Sigmoid colon (tissue), 7 donors: ENCODE data around the gene RPTOR. TPM values are rescaled to one million over a fixed set of nuclear protein-coding genes. Genes with fewer than 3 reads are reported as not detected.

Experiments
- DNase-seq: peaks from one replicate; pipeline ENCODE4 v3.0.0-alpha.2; 2019
- H3K27ac ChIP-seq, 4 donors: fragments of 200-600 bp; sonication (generic); one replicate each; pipeline ENCODE4 v1.5.1; 2016 to 2019; ENCODE audit warnings: mild to moderate bottlenecking in 1 of 4
- H3K27me3 ChIP-seq, 3 donors: fragments of 200-600 bp; sonication (generic); one replicate each; pipeline ENCODE4 v1.5.1; 2019; ENCODE audit warnings: mild to moderate bottlenecking in 1 of 3
- H3K36me3 ChIP-seq, 4 donors: fragments of 200-600 bp; sonication (generic); one replicate each; pipeline ENCODE4 v1.5.1; 2016 to 2019
- H3K4me1 ChIP-seq, 4 donors: fragments of 200-600 bp; sonication (generic); one replicate each; pipeline ENCODE4 v1.5.1; 2017 to 2019
- H3K4me3 ChIP-seq, 4 donors: fragments of 200-600 bp; sonication (generic); one replicate each; pipeline ENCODE4 v1.5.1; 2017 to 2019; ENCODE audit warnings: mild to moderate bottlenecking in 2 of 4, moderate library complexity in 1 of 4
- H3K9me3 ChIP-seq, 4 donors: fragments of 200-600 bp in 3 of 4; sonication (generic) in 3 of 4; one replicate each; pipeline versions ENCODE4 v1.5.1 to v1.6.1; 2013 to 2019
- EP300 ChIP-seq, 4 donors: sonication (generic); formaldehyde crosslinking; IDR thresholded peaks; one replicate each; pipeline ENCODE4 v1.6.1; 2017; ENCODE audit warnings: antibody characterized with exemption in 4 of 4
- POLR2A ChIP-seq, 2 donors: fragments of 450-650 bp; IDR thresholded peaks; one replicate each; pipeline ENCODE4 v1.6.1; 2016; ENCODE audit warnings: antibody characterized with exemption in 2 of 2, mild to moderate bottlenecking in 2 of 2, moderate library complexity in 2 of 2
- POLR2AphosphoS5 ChIP-seq, 4 donors: sonication (generic); formaldehyde crosslinking; IDR thresholded peaks; one replicate each; pipeline ENCODE4 v1.6.1; 2017; ENCODE audit warnings: antibody characterized with exemption in 4 of 4
- WGBS, 2 donors: extraction: QIAGEN DNeasy Blood & Tissue Kit; methylation state at CpG; one replicate each; pipeline ENCODE4 v1.1.7; 2013; 5-methylcytosine and 5-hydroxymethylcytosine counted together
- intact Hi-C: fragments of 100-400 bp; cut with DNase I; formaldehyde crosslinking; loops from one replicate; pipeline ENCODE4 v1.15.1; 2023
- polyA plus RNA-seq, 3 donors: library from polyadenylated mRNA; stranded (reverse); fragments of 200-250 nt; gene quantifications; one replicate each; pipeline ENCODE4 v1.2.3, GENCODE V29; 2013
- total RNA-seq, 4 donors: library from RNA; depleted of rRNA; stranded (reverse); fragments of >200 nt; gene quantifications; one replicate each; pipeline ENCODE4 v1.1.0, GENCODE V29; 2016
- TF ChIP-seq, protein P1 (sequence below), 4 experiments: fragments of 450-650 bp in 3 of 4; fragments of 200-600 bp in 1 of 4; IDR thresholded peaks; one replicate each; pipeline ENCODE4 v1.5.1; 2016 to 2019; ENCODE audit warnings: antibody characterized with exemption in 4 of 4, mild to moderate bottlenecking in 3 of 4, moderate library complexity in 2 of 4
- donor health status: healthy with polysubstance abuse.
- donor health status: Bipolar disorder and iron deficiency.
- donor health status: healthy.

Gene RPTOR
- total and polyA plus RNA-seq, 7 donors: 3.7 to 68.7 (median 22.9) TPM

DNA sequence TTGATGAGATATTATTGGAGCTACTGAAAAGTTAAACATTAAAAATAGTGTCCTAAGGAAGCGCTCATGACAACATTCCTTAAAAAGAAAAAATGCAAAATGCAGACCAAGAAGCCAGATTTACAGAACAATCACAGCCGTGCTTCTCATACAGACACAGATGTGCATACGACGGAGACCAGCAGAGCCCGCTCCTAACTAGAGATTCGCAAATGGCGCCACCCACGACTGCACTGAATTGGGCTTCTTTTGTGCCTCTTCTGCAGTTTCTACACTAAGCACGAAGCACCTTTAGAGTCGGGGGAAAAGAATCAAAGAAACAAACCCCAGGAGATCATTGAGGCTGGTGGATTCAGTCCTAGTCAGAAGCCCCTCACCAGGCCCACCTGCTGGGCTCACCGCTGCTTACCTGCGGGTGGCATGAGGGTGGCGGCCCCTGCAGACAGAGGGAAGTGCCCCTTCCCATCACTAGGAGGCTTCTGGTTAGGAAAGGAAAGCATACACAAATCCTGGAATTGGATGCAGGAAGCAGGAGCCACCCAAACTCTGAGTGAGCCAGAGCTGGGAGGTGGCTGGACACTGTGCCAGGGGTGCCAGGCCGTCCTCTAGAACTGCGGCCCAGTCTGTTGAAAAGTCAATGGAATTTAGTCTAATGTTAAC, 382.1 kb downstream of the RPTOR start:
- Histone ChIP-seq H3K4me1 (peaks cover 0 to 5% (median 0%) of the 10 kb centered on the region in 4 donors), H3K27ac (no peak overlapping the region), H3K4me3 (no peak overlapping the region), H3K36me3 (peaks cover 7 to 60% (median 22%) of the 10 kb centered on the region in 4 donors), H3K27me3 (no peaks in the 10 kb centered on the region), H3K9me3 (no peaks in the 10 kb centered on the region)
- no peak for DNase-seq
- intact Hi-C loops: no loop called here
- whole genome bisulfite sequencing, 2 donors: 87 to 91% methylated on average over 15 of the region's 15 CpGs
- TF ChIP-seq POLR2AphosphoS5 (IDR thresholded peaks at IDR 0.05) (no peak), EP300 (IDR thresholded peaks at IDR 0.05) (no peak)
- TF ChIP-seq, protein P1, sequence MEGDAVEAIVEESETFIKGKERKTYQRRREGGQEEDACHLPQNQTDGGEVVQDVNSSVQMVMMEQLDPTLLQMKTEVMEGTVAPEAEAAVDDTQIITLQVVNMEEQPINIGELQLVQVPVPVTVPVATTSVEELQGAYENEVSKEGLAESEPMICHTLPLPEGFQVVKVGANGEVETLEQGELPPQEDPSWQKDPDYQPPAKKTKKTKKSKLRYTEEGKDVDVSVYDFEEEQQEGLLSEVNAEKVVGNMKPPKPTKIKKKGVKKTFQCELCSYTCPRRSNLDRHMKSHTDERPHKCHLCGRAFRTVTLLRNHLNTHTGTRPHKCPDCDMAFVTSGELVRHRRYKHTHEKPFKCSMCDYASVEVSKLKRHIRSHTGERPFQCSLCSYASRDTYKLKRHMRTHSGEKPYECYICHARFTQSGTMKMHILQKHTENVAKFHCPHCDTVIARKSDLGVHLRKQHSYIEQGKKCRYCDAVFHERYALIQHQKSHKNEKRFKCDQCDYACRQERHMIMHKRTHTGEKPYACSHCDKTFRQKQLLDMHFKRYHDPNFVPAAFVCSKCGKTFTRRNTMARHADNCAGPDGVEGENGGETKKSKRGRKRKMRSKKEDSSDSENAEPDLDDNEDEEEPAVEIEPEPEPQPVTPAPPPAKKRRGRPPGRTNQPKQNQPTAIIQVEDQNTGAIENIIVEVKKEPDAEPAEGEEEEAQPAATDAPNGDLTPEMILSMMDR (IDR thresholded peaks at IDR 0.05): no peak

DNA sequence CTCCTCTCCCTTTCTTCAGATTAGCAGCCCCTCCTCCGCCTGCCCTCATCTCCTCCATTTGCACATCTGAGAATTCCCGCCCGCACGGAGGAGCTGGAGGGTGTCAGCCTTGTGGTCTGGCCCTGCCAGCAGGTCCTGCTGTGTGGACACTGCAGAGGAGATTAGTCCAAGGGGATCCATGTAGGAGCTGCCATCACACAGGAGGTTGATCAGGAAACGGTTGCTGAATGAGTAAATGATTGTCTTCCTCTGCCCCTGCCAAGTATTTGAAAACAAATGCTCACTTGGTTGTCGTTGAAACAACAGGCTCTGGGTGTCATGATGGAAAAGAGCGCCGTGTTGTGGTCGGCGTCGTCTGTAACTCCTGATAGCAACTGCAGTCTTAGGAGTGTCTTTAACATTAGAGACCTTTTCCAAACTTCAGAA, 383.2 kb downstream of the RPTOR start:
- DNase-seq: peak; percentile 56
- no peaks in the 10 kb centered on the region for H3K9me3 ChIP-seq
- no peak overlapping the region for H3K27ac ChIP-seq
- H3K4me3 ChIP-seq: no peak overlapping the region
- TF ChIP-seq POLR2AphosphoS5 (IDR thresholded peaks at IDR 0.05): no peak
- TF ChIP-seq EP300 (IDR thresholded peaks at IDR 0.05): no peak
- TF ChIP-seq POLR2A (IDR thresholded peaks at IDR 0.05): no peak
- TF ChIP-seq, protein P1 (IDR thresholded peaks at IDR 0.05): no peak
- no peaks in the 10 kb centered on the region for H3K27me3 ChIP-seq
- H3K4me1 ChIP-seq: peaks cover 0 to 7% (median 0%) of the 10 kb centered on the region in 4 donors
- WGBS, 2 donors: 76 to 83% methylated on average over 11 of the region's 11 CpGs
- intact Hi-C loops: no loop called here
- peaks cover 7 to 56% (median 21%) of the 10 kb centered on the region in 4 donors for H3K36me3 ChIP-seq

DNA sequence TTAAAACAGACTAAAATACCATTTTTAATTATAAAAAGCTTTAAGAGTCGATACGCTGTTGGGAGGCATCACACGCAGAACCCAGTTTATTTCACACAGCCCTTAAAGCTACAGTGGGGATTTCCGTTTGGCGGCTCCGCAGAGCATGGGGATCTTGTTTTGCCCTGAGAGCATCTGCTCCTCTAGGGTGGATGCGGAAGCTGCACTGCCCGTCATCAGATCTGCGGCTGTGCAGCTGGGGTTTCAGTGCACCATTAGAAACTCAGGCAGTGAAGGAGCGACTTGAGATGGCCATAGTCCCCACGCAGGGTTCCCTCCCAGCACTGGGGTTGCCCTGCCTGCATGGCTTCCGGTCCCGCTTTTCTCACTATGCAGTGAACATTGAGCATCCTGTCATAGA, 384.8 kb downstream of the RPTOR start:
- TF ChIP-seq, protein P1 (IDR thresholded peaks at IDR 0.05): no peak
- no peak for TF ChIP-seq POLR2A (IDR thresholded peaks at IDR 0.05)
- no peak for TF ChIP-seq EP300 (IDR thresholded peaks at IDR 0.05)
- no peak for TF ChIP-seq POLR2AphosphoS5 (IDR thresholded peaks at IDR 0.05)
- DNase-seq: peak; percentile 28
- peaks cover 4 to 43% (median 13%) of the 10 kb centered on the region in 4 donors for H3K36me3 ChIP-seq

DNA sequence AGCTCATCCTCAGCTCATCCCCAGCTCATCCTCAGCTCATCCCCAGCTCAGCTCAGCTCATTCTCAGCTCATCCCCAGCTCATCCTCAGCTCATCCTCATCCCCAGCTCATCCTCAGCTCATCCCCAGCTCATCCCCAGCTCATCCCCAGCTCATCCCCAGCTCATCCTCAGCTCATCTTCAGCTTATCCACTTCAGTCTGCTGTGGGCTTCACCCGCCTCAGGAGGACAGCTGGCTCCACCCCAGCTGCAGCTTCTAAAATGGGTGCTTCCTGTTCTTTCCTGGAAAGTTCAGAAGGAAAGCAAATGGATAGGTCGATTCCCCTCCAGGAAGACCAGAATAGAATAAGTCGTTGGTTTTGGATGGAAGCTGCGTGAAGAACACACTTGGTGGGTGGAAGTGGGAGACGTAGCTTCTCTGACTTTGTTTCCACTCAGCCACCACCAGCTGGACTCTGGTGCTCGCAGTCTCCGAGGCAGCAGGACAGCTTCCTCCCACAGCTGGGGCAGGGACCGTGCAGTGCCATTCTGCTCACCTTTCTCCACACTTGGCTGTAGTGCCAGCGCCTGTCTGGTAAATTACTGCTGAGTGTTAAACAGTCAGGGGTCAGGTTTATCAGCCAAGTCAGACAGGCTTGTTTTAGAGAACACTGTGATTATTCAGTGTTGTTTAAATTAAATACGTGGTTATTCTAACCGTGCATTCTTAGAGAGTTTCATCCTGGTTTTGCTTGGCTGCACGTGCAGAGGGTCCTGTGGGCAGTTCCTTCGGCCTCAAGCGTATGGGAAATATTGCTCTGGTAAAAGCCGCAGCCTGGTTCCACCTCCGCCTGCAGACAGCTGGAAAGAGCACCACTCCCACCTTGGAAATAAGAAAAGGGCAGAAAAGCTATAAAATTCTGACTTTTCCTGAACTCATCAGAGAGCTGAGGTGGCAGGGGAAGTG, 386.0 kb downstream of the RPTOR start:
- WGBS, 2 donors: 82 to 93% methylated on average over 16 of the region's 16 CpGs
- intact Hi-C loops: loop anchor here (10.0 kb wide), 1 partner anchor 66 kb away; no protein-coding TSS in a partner anchor
- TF ChIP-seq POLR2AphosphoS5 (IDR thresholded peaks at IDR 0.05) (no peak), POLR2A (IDR thresholded peaks at IDR 0.05) (no peak), EP300 (IDR thresholded peaks at IDR 0.05) (no peak)
- TF ChIP-seq, protein P1 (IDR thresholded peaks at IDR 0.05): no peak
- H3K4me3 ChIP-seq: no peak overlapping the region
- H3K36me3 ChIP-seq: peaks cover 0 to 36% (median 3%) of the 10 kb centered on the region in 4 donors
- H3K27ac ChIP-seq: no peak overlapping the region
- no peaks in the 10 kb centered on the region for H3K9me3 ChIP-seq
- DNase-seq: peak; percentile 12
- no peaks in the 10 kb centered on the region for H3K27me3 ChIP-seq
- peaks cover 0 to 7% (median 0%) of the 10 kb centered on the region in 4 donors for H3K4me1 ChIP-seq

More for the DNA sequence above, 384.8 kb downstream of the RPTOR start:
- Histone ChIP-seq H3K27me3 (no peaks in the 10 kb centered on the region), H3K27ac (no peak overlapping the region), H3K4me1 (peaks cover 0 to 7% (median 0%) of the 10 kb centered on the region in 4 donors), H3K4me3 (no peak overlapping the region), H3K9me3 (no peaks in the 10 kb centered on the region)
- intact Hi-C loops: no loop called here
- WGBS, 2 donors: 95 to 97% methylated on average over 13 of the region's 13 CpGs
